Stimulated activated naive CD8-positive, alpha-beta T cell treated with anti-CD3 and anti-CD28 coated beads, Interleukin-15, amount 100 ng/mL, for 72 hours (primary cell): ENCODE measurements around the gene ABHD15.

Experiments used
- ATAC-seq: fragments of 150-1000 bp; cut with Tn5 transposase; 2 replicates; pipeline ENCODE4 v1.10.0; 2021; ENCODE audit warnings: mild to moderate bottlenecking, moderate library complexity
- DNase-seq, 2 donors: peaks; one replicate each; pipeline ENCODE4 v3.0.0; 2021 to 2022
- H3K27ac Mint-ChIP-seq, 2 donors: one replicate each; pipeline ENCODE4 v1.8.0; 2022; ENCODE audit warnings: mild to moderate bottlenecking in 2 of 2, mixed read lengths in 2 of 2, moderate library complexity in 2 of 2
- H3K27me3 Mint-ChIP-seq: one replicate; pipeline ENCODE4 v1.8.0; 2022; ENCODE audit warnings: mixed read lengths
- H3K4me1 Mint-ChIP-seq: one replicate; pipeline ENCODE4 v1.8.0; 2022; ENCODE audit warnings: mild to moderate bottlenecking, mixed read lengths
- H3K4me3 Mint-ChIP-seq, 2 donors: one replicate each; pipeline ENCODE4 v1.8.0; 2022; ENCODE audit warnings: mild to moderate bottlenecking in 2 of 2, mixed read lengths in 2 of 2, moderate library complexity in 1 of 2
- H3K9me3 Mint-ChIP-seq, 2 donors: one replicate each; pipeline ENCODE4 v1.8.0; 2022; ENCODE audit warnings: mixed read lengths in 2 of 2

Gene ABHD15

GRCh38 chr17:29597361-29598172 is 30.7 kb upstream of the ABHD15 start:
- Mint-ChIP-seq H3K4me1 (peaks cover 41% of the 10 kb centered on the region), H3K27ac (no peak overlapping the region), H3K27me3 (no peaks in the 10 kb centered on the region), H3K4me3 (no peak overlapping the region), H3K9me3 (no peaks in the 10 kb centered on the region)
- DNase-seq = no peak
- ATAC-seq = no peak

- no peak for ATAC-seq
- Mint-ChIP-seq H3K27ac (no peak overlapping the region), H3K4me3 (no peak overlapping the region), H3K27me3 (no peaks in the 10 kb centered on the region), H3K9me3 (no peaks in the 10 kb centered on the region), H3K4me1 (peaks cover 49% of the 10 kb centered on the region)
- no peak for DNase-seq
These were observed 30.0 kb upstream of the ABHD15 start for GRCh38 chr17:29596811-29597210.

- no peak for ATAC-seq
These were observed 29.3 kb upstream of the ABHD15 start for GRCh38 chr17:29595943-29596774.

GRCh38 chr17:29595107-29595942 is 28.5 kb upstream of the ABHD15 start:
- DNase-seq = no peak

More at GRCh38 chr17:29595943-29596774, 29.3 kb upstream of the ABHD15 start:
- no peaks in the 10 kb centered on the region for H3K9me3 Mint-ChIP-seq
- H3K4me1 Mint-ChIP-seq = peaks cover 55% of the 10 kb centered on the region
- H3K27ac Mint-ChIP-seq = no peak overlapping the region
- H3K27me3 Mint-ChIP-seq = no peaks in the 10 kb centered on the region
- no peak for DNase-seq
- H3K4me3 Mint-ChIP-seq = no peak overlapping the region

GRCh38 chr17:29594519-29595090 is 27.8 kb upstream of the ABHD15 start:
- no peaks in the 10 kb centered on the region for H3K9me3 Mint-ChIP-seq
- no peaks in the 10 kb centered on the region for H3K27me3 Mint-ChIP-seq
- peak overlapping the region; percentile 82 to 88 for H3K4me3 Mint-ChIP-seq
- no peak for ATAC-seq
- H3K27ac Mint-ChIP-seq = no peak overlapping the region
- no peak for DNase-seq
- H3K4me1 Mint-ChIP-seq = peaks cover 61% of the 10 kb centered on the region

More at GRCh38 chr17:29595107-29595942, 28.5 kb upstream of the ABHD15 start:
- ATAC-seq = no peak
- Mint-ChIP-seq H3K27ac (no peak overlapping the region), H3K4me3 (no peak overlapping the region), H3K4me1 (peaks cover 56% of the 10 kb centered on the region), H3K9me3 (no peaks in the 10 kb centered on the region), H3K27me3 (no peaks in the 10 kb centered on the region)

GRCh38 chr17:29593591-29594518 is 27.0 kb upstream of the ABHD15 start:
- peak overlapping the region in 1 of 2 donors; percentile 67 for H3K27ac Mint-ChIP-seq
- ATAC-seq (no peak), DNase-seq (peak in 1 of 2 donors; percentile 43)
- no peaks in the 10 kb centered on the region for H3K27me3 Mint-ChIP-seq
- peak overlapping the region; percentile 82 to 88 for H3K4me3 Mint-ChIP-seq
- H3K4me1 Mint-ChIP-seq = peaks cover 61% of the 10 kb centered on the region
- no peaks in the 10 kb centered on the region for H3K9me3 Mint-ChIP-seq

- peaks cover 67% of the 10 kb centered on the region for H3K4me1 Mint-ChIP-seq
- peak; percentile 26 for ATAC-seq
These were observed 26.2 kb upstream of the ABHD15 start, which contains the start of gene ANKRD13B for GRCh38 chr17:29592850-29593551. Gene ANKRD13B, plus strand, starts transcription at chr17:29593132. Its CDS starts 490 bp downstream, at chr17:29593622.

GRCh38 chr17:29591737-29592608 is 25.1 kb upstream of the ABHD15 start:
- Mint-ChIP-seq H3K4me3 (peak overlapping the region; percentile 82 to 91), H3K4me1 (peaks cover 77% of the 10 kb centered on the region), H3K27ac (no peak overlapping the region), H3K27me3 (no peaks in the 10 kb centered on the region), H3K9me3 (no peaks in the 10 kb centered on the region)
- peak; percentile 51 for ATAC-seq
- peak; percentile 83 to 84 for DNase-seq

More at GRCh38 chr17:29592850-29593551, 26.2 kb upstream of the ABHD15 start, which contains the start of gene ANKRD13B:
- peak within 1 kb of the TSS; percentile 82 to 91 for H3K4me3 Mint-ChIP-seq
- H3K27me3 Mint-ChIP-seq = no peaks in the 10 kb centered on the region
- H3K9me3 Mint-ChIP-seq = no peaks in the 10 kb centered on the region
- DNase-seq = peak; percentile 41 to 51
- H3K27ac Mint-ChIP-seq = peak within 1 kb of the TSS in 1 of 2 donors; percentile 67

GRCh38 chr17:29591146-29591736 is 24.4 kb upstream of the ABHD15 start:
- peak; percentile 23 for ATAC-seq
- H3K27ac Mint-ChIP-seq = peak overlapping the region; percentile 74 to 81
- peaks cover 81% of the 10 kb centered on the region for H3K4me1 Mint-ChIP-seq
- no peaks in the 10 kb centered on the region for H3K27me3 Mint-ChIP-seq
- peak; percentile 60 to 63 for DNase-seq
- peak overlapping the region; percentile 82 to 91 for H3K4me3 Mint-ChIP-seq
- H3K9me3 Mint-ChIP-seq = no peaks in the 10 kb centered on the region

- Mint-ChIP-seq H3K4me3 (peak overlapping the region; percentile 82 to 91), H3K27ac (peak overlapping the region in 1 of 2 donors; percentile 59), H3K9me3 (no peaks in the 10 kb centered on the region), H3K27me3 (no peaks in the 10 kb centered on the region), H3K4me1 (peaks cover 85% of the 10 kb centered on the region)
- DNase-seq (peak; percentile 46 to 51), ATAC-seq (no peak)
These were observed 23.7 kb upstream of the ABHD15 start for GRCh38 chr17:29590411-29591145.

- Mint-ChIP-seq H3K9me3 (no peaks in the 10 kb centered on the region), H3K27me3 (no peaks in the 10 kb centered on the region), H3K27ac (peak within 1 kb of the TSS; percentile 53 to 84), H3K4me3 (peak within 1 kb of the TSS; percentile 95 to 98), H3K4me1 (peaks cover 86% of the 10 kb centered on the region)
- DNase-seq (peak; percentile 82), ATAC-seq (peak; percentile 74)
These were observed 22.9 kb upstream of the ABHD15 start, which contains the start of gene GIT1 for GRCh38 chr17:29589524-29590410. Gene GIT1, minus strand, starts transcription at chr17:29589648. Its CDS starts 270 bp downstream, at chr17:29589378.
